GM18520 (cell line): ENCODE measurements around the gene GRK5.
"Not testable (repeated sequence)": the region's sequence is repeated elsewhere in the genome, so short reads cannot be mapped to it uniquely, and the experiment has no call there.

ENCODE experiments used
- ATAC-seq: cut with Tn5 transposase; IDR thresholded peaks from one replicate; pipeline ENCODE4 v1.9.1; 2021; ENCODE audit not compliant: unreplicated experiment

GRK5 gene

GRCh38 chr10:119431034-119431772 is 223.8 kb downstream of the GRK5 start:
- no peak for ATAC-seq

DNA sequence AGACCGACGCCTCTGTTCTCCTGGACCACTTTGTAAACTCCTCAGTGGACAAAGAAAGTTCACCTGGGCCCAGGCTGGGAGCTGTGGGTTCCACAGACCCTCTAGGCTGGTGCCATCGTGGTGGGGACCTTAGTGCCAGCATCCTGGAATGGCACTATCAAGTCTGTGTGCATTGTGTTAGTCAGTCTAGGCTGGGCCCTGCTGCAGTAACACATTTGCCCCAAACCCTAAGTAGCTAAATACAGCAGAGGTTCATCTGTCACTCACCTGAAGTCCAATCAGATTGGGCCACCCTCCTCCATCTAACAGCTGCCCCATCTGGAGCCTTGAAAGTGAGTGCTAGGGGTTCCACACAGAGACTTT is 224.4 kb downstream of the GRK5 start:
- ATAC-seq = no peak

DNA sequence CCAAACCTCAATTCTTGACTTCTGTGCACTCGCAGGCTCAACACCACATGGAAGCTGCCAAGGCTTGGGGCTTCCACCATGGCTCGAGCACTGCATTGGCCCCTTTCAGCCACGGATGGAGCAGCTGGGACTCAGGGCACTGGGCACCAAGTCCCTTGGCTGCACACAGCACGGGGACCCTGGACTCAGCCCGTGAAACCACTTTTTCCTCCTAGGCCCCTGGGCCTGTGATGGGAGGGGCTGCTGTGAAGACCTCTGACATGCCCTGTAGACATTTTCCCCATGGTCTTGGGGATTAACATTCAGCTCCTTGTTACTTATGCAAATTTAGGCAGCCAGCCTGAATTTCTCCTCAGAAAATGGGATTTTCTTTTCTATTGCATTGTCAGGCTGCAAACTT is 227.6 kb downstream of the GRK5 start:
- not testable (repeated sequence) for ATAC-seq

GRCh38 chr10:119438717-119439116 is 231.3 kb downstream of the GRK5 start:
- ATAC-seq = no peak

DNA sequence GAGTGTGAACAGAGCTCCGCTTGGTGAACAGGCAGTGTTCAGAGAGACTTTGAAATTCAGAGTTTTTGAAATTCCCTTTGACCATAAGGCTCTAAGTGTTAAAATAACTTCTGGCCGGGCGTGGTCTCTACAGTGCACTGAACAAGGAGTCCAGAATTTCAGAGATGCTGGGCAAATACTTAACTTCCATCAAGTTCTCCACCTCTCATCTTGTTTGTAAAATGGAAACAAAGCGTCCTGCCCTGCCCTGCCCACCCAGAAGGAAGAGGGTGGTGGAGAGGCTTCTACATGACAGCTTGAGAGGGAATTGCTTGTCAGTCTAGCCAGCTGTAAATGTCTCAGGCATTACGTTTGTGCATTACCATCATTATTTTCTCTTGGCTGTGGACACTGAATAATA is 232.6 kb downstream of the GRK5 start:
- no peak for ATAC-seq

DNA sequence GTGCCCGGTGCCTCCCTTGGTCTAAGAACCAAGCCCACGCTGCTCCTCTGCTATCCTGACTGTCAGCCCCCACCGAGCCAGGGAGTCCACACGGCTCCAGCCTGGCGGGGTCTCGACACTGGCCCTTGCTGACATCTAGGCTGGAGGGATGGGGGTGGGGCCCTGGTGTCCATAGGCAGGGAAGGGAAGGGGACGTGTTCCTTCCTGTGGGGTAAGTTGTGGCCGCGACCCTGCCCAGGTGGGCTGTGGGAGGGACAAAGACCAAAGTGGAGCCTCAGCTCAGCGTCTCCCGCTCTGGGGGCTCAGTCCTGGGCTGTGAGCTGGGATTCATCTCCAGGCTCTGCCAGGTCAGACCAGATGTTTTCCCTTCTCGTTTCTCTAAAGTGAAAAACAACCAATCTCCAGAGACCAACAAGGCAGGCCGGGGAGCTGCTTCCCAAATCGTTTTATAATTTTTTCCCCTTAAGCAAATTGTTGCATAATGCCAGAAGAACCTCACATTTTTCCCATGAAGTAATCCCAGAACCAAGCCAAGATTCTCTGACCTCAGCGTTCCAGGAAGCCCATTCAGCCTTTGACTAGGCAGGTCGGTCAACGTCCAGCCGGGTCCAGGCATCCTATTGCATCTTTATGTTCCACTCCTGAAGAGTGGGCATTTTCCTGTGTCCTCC is 233.9 kb downstream of the GRK5 start:
- ATAC-seq = no peak

DNA sequence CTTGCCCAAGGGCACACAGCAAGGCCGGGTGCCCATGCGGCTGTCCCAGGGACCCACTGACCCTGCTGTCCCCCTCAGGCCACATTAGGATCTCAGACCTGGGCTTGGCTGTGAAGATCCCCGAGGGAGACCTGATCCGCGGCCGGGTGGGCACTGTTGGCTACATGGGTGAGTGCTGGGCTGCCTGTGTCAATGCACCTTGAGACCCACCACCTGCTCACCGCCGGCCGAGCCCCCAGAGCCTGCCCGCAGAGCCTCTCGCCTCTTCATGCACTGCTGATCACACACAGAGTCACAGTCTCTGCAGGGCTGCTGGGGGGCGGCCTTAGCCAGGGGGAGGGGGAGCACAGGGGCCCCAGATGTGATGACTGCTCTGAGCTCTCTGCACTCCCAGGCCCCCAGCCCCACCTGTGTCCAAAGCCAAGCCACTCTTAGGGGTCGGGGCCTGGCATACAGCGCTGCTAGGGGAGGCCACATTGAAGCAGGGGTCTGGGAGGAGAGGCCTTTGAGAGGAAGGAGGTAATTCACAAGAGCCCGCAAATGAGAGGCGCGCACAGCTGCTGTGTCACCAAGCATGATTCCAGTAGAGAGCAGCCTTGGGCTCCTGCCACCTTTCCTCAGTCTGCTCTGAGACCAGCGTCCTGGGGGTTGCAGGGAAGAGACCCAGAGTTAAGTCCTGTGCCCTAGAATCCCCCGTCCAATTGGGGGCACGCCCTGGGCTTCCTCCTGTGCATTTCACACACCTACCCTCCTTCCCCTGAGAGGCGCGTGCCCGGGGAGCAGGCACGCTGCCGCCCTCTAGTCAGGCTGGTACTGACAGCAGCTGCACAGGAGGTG is 234.8 kb downstream of the GRK5 start:
- no peak for ATAC-seq

DNA sequence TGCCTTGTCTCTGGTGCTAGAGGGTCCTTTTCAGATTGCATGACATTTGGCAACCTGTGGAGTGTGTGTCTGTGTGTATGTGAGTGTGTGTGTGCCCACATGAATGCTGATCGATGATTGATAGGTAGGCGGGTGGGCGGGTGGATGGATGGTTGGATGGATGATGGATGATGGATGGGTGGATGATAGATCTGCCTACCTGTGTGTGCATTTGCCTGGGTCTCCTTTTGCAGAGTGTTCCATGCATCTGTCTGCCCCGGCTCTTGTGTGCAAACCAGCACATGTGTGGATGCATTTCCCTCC is 235.3 kb downstream of the GRK5 start:
- no peak for ATAC-seq

GRCh38 chr10:119443441-119443840 is 236.1 kb downstream of the GRK5 start:
- ATAC-seq = no peak

GRCh38 chr10:119443970-119444660 is 236.7 kb downstream of the GRK5 start:
- no peak for ATAC-seq

GRCh38 chr10:119444866-119445265 is 237.5 kb downstream of the GRK5 start:
- ATAC-seq = no peak

GRCh38 chr10:119445311-119445934 is 238.1 kb downstream of the GRK5 start:
- no peak for ATAC-seq

DNA sequence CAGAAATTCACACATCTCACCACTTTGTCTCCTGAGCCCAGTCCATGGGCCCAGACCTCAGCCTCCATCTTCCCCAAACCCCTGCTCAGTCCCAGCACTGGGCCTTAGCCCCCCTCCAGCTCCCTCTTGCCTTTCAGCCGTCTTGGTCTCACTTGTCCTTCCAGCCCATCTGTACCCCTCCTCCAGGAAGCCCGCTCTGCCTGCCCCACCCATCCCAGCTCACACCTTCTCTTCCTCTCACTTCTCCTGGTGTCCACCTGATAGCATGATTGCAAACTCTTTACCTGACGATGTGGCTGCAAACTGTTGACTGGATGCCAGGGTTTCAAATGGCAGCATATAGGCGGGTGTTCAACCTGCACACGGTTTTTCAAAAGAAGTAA is 238.6 kb downstream of the GRK5 start:
- ATAC-seq = no peak

DNA sequence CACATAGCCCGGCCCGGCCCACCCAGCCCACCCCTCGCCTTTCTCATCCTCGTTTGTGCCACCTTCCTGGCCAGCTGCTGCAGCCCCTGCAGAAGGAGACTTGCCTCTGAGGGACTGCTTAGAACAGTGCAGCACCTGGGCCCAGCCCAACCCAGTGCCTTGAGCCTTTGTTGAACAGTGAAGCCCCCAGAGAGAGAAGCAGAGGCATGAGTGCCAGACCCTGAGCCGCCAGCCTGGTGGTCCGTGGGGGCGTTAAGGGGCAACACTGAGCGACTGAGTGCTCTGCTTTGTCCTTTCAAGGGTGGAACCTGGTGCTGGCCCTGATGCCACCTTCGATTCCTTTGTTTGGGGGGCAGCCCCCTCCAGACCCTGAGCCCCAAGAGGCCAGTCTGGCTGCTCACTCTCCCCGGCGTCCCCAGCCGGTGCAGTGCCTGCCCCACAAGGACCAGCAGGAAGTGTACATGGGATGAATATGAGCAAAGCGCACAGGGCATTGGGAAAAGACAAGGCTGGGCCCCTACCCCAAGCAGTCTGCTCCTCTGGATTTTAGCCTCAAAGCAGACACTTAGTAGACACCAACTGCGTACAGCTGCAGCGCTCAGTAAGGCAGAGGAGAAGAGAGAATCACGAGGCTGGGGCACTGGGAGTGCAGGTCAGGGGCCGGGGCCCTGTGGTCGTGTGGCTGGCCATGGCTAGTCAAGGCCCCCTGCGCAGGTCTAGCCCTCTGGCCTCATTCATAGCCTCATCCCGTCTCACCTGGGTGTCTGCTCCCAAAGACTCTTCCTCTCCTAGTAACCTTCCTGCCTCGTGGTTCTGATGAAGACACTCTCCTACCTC is 239.3 kb downstream of the GRK5 start:
- no peak for ATAC-seq

DNA sequence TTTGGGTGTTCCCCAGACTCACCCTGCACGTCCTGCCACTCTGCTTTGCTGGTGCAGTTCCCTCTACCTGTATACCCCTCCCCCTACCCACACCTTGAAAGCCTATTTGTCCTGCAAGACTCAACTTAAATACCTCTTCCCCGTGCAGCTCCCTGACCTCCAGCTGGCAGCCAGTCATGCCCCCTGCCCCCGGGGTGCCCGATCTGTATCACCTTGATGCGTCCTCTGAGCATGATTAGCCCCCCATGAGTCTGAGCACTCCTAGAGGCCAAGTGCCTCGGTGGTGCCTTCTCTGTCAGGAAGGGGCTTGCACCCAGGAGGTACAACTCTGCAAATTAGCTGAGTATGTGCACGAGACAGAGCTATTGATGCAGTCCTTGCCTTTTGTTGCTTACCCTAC is 240.1 kb downstream of the GRK5 start:
- no peak for ATAC-seq

DNA sequence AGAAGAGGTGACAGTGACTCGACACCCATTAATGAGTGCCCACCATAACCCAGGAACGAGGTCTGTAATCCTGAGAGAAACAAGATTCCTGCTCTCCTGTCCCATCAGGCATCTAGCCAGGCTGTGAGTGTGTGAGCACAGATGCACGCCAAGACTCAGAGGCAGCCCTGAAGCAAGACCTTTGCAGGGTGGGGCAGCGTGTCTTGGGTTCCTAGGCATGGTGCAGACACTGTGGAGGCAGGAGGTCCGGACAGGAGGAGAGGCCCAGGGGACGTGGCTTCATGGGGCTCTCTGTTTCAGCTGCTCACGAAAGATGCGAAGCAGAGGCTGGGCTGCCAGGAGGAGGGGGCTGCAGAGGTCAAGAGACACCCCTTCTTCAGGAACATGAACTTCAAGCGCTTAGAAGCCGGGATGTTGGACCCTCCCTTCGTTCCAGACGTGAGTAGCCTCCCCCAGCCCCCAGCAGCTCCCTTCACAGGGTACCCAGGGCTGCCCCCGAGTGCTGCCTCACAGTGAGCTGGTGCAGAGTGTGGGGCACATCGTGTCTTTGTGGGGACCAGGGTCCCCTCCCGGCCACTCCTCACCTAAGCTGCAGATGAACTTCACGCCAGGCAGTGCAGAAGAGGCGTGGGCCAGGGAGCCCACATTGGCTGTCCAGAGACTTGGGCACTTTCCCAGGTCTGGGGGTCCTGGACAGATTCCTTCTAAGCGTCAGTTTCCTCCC is 240.6 kb downstream of the GRK5 start:
- no peak for ATAC-seq

DNA sequence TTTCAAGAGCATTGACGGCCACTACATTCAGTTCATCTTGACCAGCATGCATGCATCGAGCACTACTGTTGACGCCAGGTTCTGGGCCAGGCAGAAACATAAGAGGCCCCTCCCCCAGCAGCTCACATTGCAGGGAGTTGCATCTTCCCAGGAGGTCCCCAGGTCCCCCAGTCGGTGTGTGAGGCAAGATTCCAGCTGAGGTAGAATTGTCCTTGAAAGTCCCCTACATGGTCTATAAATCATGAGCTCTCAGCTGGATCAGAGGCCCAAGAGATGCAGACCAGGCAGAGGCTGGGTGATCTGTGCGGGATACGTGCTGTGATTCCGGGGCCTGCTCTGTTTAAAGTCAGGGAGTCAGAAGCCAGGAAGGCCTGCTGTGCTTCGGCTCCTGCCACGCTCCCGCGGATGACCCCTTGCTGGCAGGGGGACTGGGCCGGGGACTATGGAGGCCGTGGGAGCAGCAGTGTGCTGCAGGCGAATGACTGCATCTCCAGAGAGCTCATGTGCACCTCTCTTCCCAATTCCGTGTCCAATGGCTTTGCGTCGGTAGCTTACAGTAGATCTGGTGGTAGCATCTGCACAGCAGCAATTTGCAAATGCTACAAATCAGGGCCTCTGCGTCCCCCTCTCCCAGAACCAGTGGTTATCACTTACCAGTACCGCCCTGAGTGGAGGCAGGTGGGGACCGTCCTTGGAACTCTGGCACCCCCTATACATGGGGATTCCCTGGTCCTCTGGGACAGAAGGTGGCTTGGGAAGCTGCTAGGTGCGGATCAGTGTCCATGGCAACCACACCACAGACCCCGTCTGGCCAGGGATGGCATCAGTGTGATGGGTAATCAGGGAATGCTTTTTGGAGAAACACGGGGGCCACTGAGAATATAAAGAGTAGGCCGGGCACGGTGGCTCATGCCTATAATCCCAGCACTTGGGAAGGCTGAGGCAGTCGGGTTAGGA is 241.5 kb downstream of the GRK5 start:
- no peak for ATAC-seq

DNA sequence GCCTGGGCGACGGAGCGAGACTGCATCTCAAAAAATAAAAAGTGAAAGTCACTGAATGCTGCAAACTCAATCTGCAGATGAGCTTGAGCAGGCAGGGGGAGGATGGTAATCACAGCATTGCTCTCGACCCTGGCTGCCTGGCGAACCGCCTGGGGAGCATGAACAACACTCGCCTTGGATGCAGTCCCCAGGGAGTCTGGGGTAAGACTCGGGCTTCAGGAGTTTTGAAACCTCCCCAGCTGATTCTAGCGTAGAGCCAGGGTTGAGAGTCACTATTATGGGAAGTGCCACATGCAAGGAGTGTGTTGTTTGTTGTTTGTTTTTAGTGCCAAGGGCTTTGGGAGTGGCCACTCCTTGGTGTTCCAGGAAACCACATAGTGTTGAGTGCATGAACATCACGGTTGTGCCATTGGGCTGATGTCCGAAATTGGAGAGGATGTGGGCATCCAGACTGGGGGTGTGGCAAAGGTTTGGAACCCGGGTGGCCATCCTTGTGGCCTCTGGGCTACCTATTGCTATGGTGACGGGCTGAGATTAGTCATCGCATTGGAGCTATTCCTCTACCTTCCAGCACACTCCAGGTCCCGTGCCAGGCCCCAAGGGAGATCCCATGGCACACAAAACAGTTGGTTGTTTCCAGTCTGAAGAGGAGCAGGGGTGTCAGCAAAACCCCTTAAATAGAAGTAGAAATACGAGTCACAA is 242.5 kb downstream of the GRK5 start:
- no peak for ATAC-seq
